ENCODE results near the gene UNC13D. TPM values are rescaled to one million over a fixed set of nuclear protein-coding genes. Genes with fewer than 3 reads are reported as not detected.

Gene UNC13D
- total and polyA plus RNA-seq, 9 of the 15 experiments (the other 6 are each of a cell fraction or from before 2014, with no cell fraction given), result 0.86 to 244 (median 69.2) TPM

DNA sequence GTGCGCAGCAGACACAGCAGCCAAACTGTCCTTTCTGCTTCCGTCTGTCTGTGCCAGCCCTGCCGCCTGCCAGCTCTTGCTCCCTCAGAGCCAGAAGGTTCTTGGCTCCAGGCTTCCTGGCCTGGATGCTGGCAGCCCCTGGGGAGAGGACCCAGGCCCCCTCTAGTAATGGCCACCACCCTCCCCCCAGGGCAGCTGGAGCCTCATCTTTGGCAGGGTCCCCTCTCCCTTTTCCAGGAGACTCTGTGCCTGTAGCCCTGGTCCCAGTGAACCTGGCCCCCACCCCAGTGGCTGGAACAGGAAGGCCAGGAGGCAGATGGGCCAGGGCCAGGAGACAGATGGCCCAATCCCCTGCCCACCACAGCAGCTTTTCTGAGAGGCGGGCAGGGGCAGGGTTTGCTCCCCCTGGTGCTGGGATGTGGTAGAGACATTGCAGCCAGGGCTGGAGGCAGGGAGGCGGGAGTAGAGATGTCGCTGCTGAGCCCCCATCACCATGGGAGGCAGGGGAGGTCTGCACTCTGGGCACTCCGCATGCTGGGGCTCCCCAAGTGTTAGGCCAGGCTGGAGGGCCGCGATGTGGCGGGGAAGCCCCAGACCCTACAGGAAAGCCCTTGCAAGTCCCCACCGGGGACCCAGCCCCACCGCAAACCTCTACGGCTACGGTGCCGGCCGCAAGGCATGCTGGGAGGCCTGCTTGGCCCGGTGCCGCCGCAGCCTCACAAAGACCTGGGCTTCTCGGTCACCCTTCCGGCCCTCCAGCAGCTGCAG, 16.7 kb downstream of the UNC13D start (continued):
- TF ChIP-seq, protein P1, sequence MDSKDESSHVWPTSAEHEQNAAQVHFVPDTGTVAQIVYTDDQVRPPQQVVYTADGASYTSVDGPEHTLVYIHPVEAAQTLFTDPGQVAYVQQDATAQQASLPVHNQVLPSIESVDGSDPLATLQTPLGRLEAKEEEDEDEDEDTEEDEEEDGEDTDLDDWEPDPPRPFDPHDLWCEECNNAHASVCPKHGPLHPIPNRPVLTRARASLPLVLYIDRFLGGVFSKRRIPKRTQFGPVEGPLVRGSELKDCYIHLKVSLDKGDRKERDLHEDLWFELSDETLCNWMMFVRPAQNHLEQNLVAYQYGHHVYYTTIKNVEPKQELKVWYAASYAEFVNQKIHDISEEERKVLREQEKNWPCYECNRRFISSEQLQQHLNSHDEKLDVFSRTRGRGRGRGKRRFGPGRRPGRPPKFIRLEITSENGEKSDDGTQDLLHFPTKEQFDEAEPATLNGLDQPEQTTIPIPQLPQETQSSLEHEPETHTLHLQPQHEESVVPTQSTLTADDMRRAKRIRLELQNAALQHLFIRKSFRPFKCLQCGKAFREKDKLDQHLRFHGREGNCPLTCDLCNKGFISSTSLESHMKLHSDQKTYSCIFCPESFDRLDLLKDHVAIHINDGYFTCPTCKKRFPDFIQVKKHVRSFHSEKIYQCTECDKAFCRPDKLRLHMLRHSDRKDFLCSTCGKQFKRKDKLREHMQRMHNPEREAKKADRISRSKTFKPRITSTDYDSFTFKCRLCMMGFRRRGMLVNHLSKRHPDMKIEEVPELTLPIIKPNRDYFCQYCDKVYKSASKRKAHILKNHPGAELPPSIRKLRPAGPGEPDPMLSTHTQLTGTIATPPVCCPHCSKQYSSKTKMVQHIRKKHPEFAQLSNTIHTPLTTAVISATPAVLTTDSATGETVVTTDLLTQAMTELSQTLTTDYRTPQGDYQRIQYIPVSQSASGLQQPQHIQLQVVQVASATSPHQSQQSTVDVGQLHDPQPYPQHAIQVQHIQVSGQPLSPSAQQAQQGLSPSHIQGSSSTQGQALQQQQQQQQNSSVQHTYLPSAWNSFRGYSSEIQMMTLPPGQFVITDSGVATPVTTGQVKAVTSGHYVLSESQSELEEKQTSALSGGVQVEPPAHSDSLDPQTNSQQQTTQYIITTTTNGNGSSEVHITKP (IDR thresholded peaks at IDR 0.05; ENCODE audit: partially characterized antibody), result no peak
- TF ChIP-seq FOSL1 (tag; conservative IDR thresholded peaks at IDR 0.05), result no peak
- no peak for TF ChIP-seq NFRKB (IDR thresholded peaks at IDR 0.05; ENCODE audit: low read depth)
- TF ChIP-seq, protein P2, sequence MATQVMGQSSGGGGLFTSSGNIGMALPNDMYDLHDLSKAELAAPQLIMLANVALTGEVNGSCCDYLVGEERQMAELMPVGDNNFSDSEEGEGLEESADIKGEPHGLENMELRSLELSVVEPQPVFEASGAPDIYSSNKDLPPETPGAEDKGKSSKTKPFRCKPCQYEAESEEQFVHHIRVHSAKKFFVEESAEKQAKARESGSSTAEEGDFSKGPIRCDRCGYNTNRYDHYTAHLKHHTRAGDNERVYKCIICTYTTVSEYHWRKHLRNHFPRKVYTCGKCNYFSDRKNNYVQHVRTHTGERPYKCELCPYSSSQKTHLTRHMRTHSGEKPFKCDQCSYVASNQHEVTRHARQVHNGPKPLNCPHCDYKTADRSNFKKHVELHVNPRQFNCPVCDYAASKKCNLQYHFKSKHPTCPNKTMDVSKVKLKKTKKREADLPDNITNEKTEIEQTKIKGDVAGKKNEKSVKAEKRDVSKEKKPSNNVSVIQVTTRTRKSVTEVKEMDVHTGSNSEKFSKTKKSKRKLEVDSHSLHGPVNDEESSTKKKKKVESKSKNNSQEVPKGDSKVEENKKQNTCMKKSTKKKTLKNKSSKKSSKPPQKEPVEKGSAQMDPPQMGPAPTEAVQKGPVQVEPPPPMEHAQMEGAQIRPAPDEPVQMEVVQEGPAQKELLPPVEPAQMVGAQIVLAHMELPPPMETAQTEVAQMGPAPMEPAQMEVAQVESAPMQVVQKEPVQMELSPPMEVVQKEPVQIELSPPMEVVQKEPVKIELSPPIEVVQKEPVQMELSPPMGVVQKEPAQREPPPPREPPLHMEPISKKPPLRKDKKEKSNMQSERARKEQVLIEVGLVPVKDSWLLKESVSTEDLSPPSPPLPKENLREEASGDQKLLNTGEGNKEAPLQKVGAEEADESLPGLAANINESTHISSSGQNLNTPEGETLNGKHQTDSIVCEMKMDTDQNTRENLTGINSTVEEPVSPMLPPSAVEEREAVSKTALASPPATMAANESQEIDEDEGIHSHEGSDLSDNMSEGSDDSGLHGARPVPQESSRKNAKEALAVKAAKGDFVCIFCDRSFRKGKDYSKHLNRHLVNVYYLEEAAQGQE (IDR thresholded peaks at IDR 0.05; ENCODE audit: borderline replicate concordance), result peak; percentile 27; the same call in 1 of the 2 replicates
- TF ChIP-seq, protein P2 (CRISPR knock-in tag; IDR thresholded peaks at IDR 0.05; ENCODE audit: low read depth), result no peak
- TF ChIP-seq U2AF1 (optimal IDR thresholded peaks at IDR 0.05; ENCODE audit: low read depth, low read length), result no peak
- TF ChIP-seq ZNF384 (IDR thresholded peaks at IDR 0.05; ENCODE audit: low read depth, low read length), result no peak
- TF ChIP-seq, protein P3, sequence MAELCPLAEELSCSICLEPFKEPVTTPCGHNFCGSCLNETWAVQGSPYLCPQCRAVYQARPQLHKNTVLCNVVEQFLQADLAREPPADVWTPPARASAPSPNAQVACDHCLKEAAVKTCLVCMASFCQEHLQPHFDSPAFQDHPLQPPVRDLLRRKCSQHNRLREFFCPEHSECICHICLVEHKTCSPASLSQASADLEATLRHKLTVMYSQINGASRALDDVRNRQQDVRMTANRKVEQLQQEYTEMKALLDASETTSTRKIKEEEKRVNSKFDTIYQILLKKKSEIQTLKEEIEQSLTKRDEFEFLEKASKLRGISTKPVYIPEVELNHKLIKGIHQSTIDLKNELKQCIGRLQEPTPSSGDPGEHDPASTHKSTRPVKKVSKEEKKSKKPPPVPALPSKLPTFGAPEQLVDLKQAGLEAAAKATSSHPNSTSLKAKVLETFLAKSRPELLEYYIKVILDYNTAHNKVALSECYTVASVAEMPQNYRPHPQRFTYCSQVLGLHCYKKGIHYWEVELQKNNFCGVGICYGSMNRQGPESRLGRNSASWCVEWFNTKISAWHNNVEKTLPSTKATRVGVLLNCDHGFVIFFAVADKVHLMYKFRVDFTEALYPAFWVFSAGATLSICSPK (IDR thresholded peaks at IDR 0.05; ENCODE audit: borderline replicate concordance), result no peak
- TF ChIP-seq NFIC (IDR thresholded peaks at IDR 0.05), result peak; percentile 28; the same call in 1 of the 2 replicates
- TF ChIP-seq, protein P4, sequence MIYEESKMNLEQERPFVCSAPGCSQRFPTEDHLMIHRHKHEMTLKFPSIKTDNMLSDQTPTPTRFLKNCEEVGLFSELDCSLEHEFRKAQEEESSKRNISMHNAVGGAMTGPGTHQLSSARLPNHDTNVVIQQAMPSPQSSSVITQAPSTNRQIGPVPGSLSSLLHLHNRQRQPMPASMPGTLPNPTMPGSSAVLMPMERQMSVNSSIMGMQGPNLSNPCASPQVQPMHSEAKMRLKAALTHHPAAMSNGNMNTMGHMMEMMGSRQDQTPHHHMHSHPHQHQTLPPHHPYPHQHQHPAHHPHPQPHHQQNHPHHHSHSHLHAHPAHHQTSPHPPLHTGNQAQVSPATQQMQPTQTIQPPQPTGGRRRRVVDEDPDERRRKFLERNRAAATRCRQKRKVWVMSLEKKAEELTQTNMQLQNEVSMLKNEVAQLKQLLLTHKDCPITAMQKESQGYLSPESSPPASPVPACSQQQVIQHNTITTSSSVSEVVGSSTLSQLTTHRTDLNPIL (CRISPR knock-in tag; IDR thresholded peaks at IDR 0.05), result no peak
- TF ChIP-seq NUFIP1 (IDR thresholded peaks at IDR 0.05; ENCODE audit: partially characterized antibody), result no peak
